ENCODE measurements around the gene CKM. TPM values are rescaled to one million over a fixed set of nuclear protein-coding genes. Genes with fewer than 3 reads are reported as not detected.

The CKM gene
- total and polyA plus RNA-seq, 2 of the 4 experiments (the other 2 are of a cell fraction): not detected

GRCh38 chr19:45348367-45349125, 25.9 kb upstream of the CKM start:
- no peak overlapping the region for H3K4me2 ChIP-seq (ENCODE audit: low read depth, low read length)
- H3K27ac ChIP-seq (ENCODE audit: insufficient read depth, low read length): no peak overlapping the region
- H3K36me3 ChIP-seq (ENCODE audit: control insufficient read depth, insufficient read depth, low read length): peaks cover 27% of the 10 kb centered on the region
- intact Hi-C loops (cut with micrococcal nuclease) (no loop called here), dilution Hi-C loops (cut with HindIII; ENCODE audit: low sequenced_read_pairs, unreplicated experiment) (no loop called here), in situ Hi-C loops (cut with MboI; ENCODE audit: low sequenced_read_pairs) (no loop called here)
- H4K5ac ChIP-seq (ENCODE audit: low read depth, low read length): no peak overlapping the region
- H2BK15ac ChIP-seq (ENCODE audit: low read depth, low read length): no peak overlapping the region
- no peak overlapping the region for H2BK120ac ChIP-seq (ENCODE audit: low read depth, low read length)
- no peaks in the 10 kb centered on the region for H3K4me1 ChIP-seq (ENCODE audit: control insufficient read depth, insufficient read depth, low read length)
- no peak overlapping the region for H3K4me3 ChIP-seq (ENCODE audit: insufficient read depth, low read depth, low read length)
- 82% methylated on average over 15 of the region's 23 CpGs; no CpG with 5 or more reads in 1 of the 2 experiments for WGBS, 2 experiments (ENCODE audit: extremely low coverage in 2 of 2, insufficient read length in 1 of 2)
- H3K14ac ChIP-seq (replicated peaks; ENCODE audit: low read depth, low read length): no peak overlapping the region
- no peak for DNase-seq
- peaks cover 12% of the 10 kb centered on the region for H4K20me1 ChIP-seq (ENCODE audit: insufficient read depth, low read length)
- H3K9me3 ChIP-seq (ENCODE audit: control insufficient read depth, insufficient read depth, low read length): no peaks in the 10 kb centered on the region
- no peak for ATAC-seq (ENCODE audit: low read depth)
- TF ChIP-seq POLR2A (IDR thresholded peaks at IDR 0.05; ENCODE audit: low read depth, low read length) (no peak), MAFK (IDR thresholded peaks at IDR 0.05; ENCODE audit: low read depth, low read length) (no peak), RAD21 (IDR thresholded peaks at IDR 0.05; ENCODE audit: low read length) (no peak), CEBPB (IDR thresholded peaks at IDR 0.05; ENCODE audit: low read depth, low read length) (peak; percentile 76)
- no peak overlapping the region for H4K8ac ChIP-seq (ENCODE audit: low read depth in 2 of 2, low read length in 2 of 2)
- H2BK20ac ChIP-seq (ENCODE audit: low read depth, low read length): no peak overlapping the region
- no peak overlapping the region for H4K91ac ChIP-seq (ENCODE audit: insufficient read depth, low read depth, low read length)
- H3K9me1 ChIP-seq (ENCODE audit: insufficient read depth, low read length): peaks cover 2% of the 10 kb centered on the region; the same call in 1 of the 2 replicates
- H3K9ac ChIP-seq (ENCODE audit: low read depth, low read length): no peak overlapping the region
- CTCF ChIA-PET: no interaction called here
- peak overlapping the region; percentile 23 for H2AFZ ChIP-seq (replicated peaks; ENCODE audit: low read length, poor library complexity)
- no TSS peak for BruUV-seq (replicated peaks)
- POLR2A ChIA-PET (ENCODE audit: unreplicated experiment): no interaction called here
- H2AK9ac ChIP-seq (replicated peaks; ENCODE audit: low read depth, low read length, poor library complexity): peak overlapping the region; percentile 78
- no peak overlapping the region for H2AK5ac ChIP-seq (ENCODE audit: low read depth, low read length)
- H3K56ac ChIP-seq (ENCODE audit: extremely low read depth, insufficient read depth, low read length): no peak overlapping the region
- 0 out of 4 replicates have a peak, but pooled peaks cover 0 to 4% of the 10 kb centered on the region in 2 experiments for H3K79me1 ChIP-seq (ENCODE audit: low read depth in 1 of 2, low read length in 2 of 2)
- peaks cover 2% of the 10 kb centered on the region; the same call in 1 of the 2 replicates for H3K27me3 ChIP-seq (ENCODE audit: control insufficient read depth, insufficient read depth, low read length)
- H3K18ac ChIP-seq (ENCODE audit: low read depth, low read length): no peak overlapping the region
- no peak overlapping the region for H2BK5ac ChIP-seq (ENCODE audit: low read depth, low read length, poor library complexity, severe bottlenecking)
- H3K4ac ChIP-seq (ENCODE audit: low read depth, low read length): no peak overlapping the region
- H3K23ac ChIP-seq (ENCODE audit: low read depth, low read length): no peak overlapping the region

Measured in IMR-90 (cell line).